Brain microvascular endothelial cell (primary cell): ENCODE measurements around the gene MAPK9.

ENCODE experiments used
- DNase-seq: peaks from one replicate; pipeline ENCODE4 v3.0.0-alpha.2; 2020
- H3K27ac ChIP-seq: fragments of 250-450 bp; sonication (Bioruptor Pico); 2 replicates; pipeline ENCODE4 v1.5.1; 2020; ENCODE audit warnings: mild to moderate bottlenecking, moderate library complexity
- H3K27me3 ChIP-seq: fragments of 250-450 bp; sonication (Bioruptor Pico); replicated peaks from 2 replicates; pipeline ENCODE4 v1.5.1; 2020; ENCODE audit warnings: mild to moderate bottlenecking
- H3K36me3 ChIP-seq: fragments of 250-450 bp; sonication (Bioruptor Pico); replicated peaks from 2 replicates; pipeline ENCODE4 v1.5.1; 2020; ENCODE audit warnings: mild to moderate bottlenecking
- H3K4me3 ChIP-seq: 2 replicates; pipeline ENCODE4 v1.5.1; 2011; ENCODE audit warnings: low read depth, mild to moderate bottlenecking, control low read depth, low read length, moderate library complexity
- in situ Hi-C: cut with HindIII; loops from 2 replicates; pipeline ENCODE4 v1.10.0; 2017; ENCODE audit warnings: low sequenced_read_pairs, low pct_ligation_motif_present
- TF ChIP-seq, protein P1 (sequence below): IDR thresholded peaks from 2 replicates; pipeline ENCODE4 v1.5.1; 2011; ENCODE audit warnings: low read depth, mild to moderate bottlenecking, moderate library complexity, low read length, control low read depth, inconsistent platforms; ENCODE audit errors: missing control alignments

The MAPK9 gene

GRCh38 chr5:180289966-180290365, 1.9 kb downstream of the MAPK9 start:
- no peaks in the 10 kb centered on the region for H3K36me3 ChIP-seq
- H3K4me3 ChIP-seq, result no peak overlapping the region
- no peak for DNase-seq
- in situ Hi-C loops, result no loop called here
- TF ChIP-seq, protein P1, sequence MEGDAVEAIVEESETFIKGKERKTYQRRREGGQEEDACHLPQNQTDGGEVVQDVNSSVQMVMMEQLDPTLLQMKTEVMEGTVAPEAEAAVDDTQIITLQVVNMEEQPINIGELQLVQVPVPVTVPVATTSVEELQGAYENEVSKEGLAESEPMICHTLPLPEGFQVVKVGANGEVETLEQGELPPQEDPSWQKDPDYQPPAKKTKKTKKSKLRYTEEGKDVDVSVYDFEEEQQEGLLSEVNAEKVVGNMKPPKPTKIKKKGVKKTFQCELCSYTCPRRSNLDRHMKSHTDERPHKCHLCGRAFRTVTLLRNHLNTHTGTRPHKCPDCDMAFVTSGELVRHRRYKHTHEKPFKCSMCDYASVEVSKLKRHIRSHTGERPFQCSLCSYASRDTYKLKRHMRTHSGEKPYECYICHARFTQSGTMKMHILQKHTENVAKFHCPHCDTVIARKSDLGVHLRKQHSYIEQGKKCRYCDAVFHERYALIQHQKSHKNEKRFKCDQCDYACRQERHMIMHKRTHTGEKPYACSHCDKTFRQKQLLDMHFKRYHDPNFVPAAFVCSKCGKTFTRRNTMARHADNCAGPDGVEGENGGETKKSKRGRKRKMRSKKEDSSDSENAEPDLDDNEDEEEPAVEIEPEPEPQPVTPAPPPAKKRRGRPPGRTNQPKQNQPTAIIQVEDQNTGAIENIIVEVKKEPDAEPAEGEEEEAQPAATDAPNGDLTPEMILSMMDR, result no peak
- H3K27ac ChIP-seq, result no peak overlapping the region
- no peaks in the 10 kb centered on the region for H3K27me3 ChIP-seq

GRCh38 chr5:180289433-180289832, 2.5 kb downstream of the MAPK9 start:
- TF ChIP-seq, protein P1, result no peak
- H3K4me3 ChIP-seq, result no peak overlapping the region
- no peak overlapping the region for H3K27ac ChIP-seq
- H3K36me3 ChIP-seq, result no peaks in the 10 kb centered on the region
- in situ Hi-C loops, result no loop called here
- no peak for DNase-seq
- H3K27me3 ChIP-seq, result no peaks in the 10 kb centered on the region

DNA sequence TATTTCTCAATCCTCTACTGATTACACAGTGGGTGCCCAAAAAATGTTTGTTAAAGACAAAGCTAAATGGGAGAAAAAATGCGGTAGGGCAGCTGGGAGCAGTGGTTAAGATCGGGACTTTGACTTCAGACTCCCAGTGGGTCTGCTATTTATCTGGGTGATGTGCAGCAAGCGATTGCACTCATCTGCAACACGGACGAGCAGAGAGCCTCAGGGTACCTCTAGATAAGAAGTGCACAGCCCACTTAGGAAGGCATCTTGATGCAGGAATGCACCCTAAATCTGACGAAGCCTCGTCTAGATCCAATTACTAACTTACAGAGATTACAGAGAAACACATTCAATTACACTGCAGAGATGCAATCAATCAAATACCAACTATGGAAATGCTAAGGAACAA, 4.0 kb downstream of the MAPK9 start:
- no peak overlapping the region for H3K4me3 ChIP-seq
- in situ Hi-C loops, result no loop called here
- H3K27me3 ChIP-seq, result no peaks in the 10 kb centered on the region
- no peak overlapping the region for H3K27ac ChIP-seq
- DNase-seq, result no peak
- TF ChIP-seq, protein P1, result no peak
- H3K36me3 ChIP-seq, result no peaks in the 10 kb centered on the region

DNA sequence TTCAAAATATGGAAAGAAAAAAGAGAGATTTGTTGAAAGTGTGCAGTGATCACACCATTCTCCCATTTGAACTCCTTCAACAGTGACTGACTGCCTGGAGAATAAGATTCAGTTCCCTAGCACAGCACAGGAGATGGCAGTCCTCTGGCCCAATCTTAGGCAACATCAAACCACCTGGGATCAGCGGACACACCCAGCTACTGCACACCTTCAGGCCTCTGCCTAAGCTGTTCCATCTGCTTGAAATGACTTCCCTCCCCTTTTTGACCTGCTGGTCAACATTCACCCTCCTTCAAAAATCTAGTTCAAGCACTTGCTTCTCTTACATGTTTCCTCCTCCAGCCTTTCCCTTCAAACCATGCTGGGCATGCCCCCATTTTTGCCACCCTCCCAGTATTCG, 4.5 kb downstream of the MAPK9 start:
- TF ChIP-seq, protein P1, result no peak
- in situ Hi-C loops, result no loop called here
- Histone ChIP-seq H3K4me3 (no peak overlapping the region), H3K36me3 (no peaks in the 10 kb centered on the region), H3K27ac (no peak overlapping the region), H3K27me3 (no peaks in the 10 kb centered on the region)
- no peak for DNase-seq

DNA sequence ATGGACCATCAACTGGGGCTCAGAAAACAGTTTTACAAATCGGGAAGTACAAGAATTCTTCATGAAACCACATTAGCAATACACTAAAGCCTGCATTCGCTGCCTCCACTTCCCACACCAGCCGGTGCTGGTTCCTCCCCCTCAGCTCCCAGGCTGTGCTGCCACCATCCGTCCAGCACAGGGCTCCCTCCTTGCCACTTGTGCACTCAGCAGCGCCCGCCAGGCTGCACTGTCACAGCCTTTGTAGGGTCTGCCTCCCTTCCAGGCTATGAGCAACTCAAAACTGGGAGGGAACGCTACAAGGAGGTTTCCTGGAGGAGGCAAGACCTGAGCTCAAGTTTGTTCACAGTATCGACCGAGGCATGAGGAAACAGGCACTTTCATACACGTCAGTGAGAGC, 7.7 kb downstream of the MAPK9 start:
- Histone ChIP-seq H3K27me3 (no peaks in the 10 kb centered on the region), H3K27ac (no peak overlapping the region), H3K4me3 (no peak overlapping the region), H3K36me3 (peaks cover 5% of the 10 kb centered on the region)
- in situ Hi-C loops, result no loop called here
- no peak for DNase-seq
- TF ChIP-seq, protein P1, result no peak

- H3K27me3 ChIP-seq, result no peaks in the 10 kb centered on the region
- in situ Hi-C loops, result no loop called here
- no peak for DNase-seq
- no peak overlapping the region for H3K27ac ChIP-seq
- no peak overlapping the region for H3K4me3 ChIP-seq
- peaks cover 5% of the 10 kb centered on the region for H3K36me3 ChIP-seq
- TF ChIP-seq, protein P1, result no peak
These were observed 8.8 kb downstream of the MAPK9 start for GRCh38 chr5:180283026-180283615.
